Naive thymus-derived CD4-positive, alpha-beta T cell (primary cell): ENCODE results near the gene TIMP1. TPM values are rescaled to one million over a fixed set of nuclear protein-coding genes. Genes with fewer than 3 reads are reported as not detected.
A peak's percentile ranks its signal among the peaks of the same experiment; 100 is the strongest.

Experiments used
- ATAC-seq: fragments of 150-1000 bp; cut with Tn5 transposase; 2 replicates; pipeline ENCODE4 v1.10.0; 2021; ENCODE audit warnings: mild to moderate bottlenecking, moderate library complexity
- CTCF ChIA-PET: fragments of 350-600 bp; sonication (Branson Sonifier 250); formaldehyde crosslinking; loops from one replicate; lab custom pipeline; 2021; ENCODE audit warnings: antibody characterized with exemption; lab: Charles Lee
- POLR2A ChIA-PET: fragments of 350-600 bp; sonication (Branson Sonifier 250); formaldehyde crosslinking; loops from one replicate; lab custom pipeline; 2021; ENCODE audit warnings: antibody characterized with exemption, inconsistent platforms; lab: Charles Lee
- DNase-seq, 9 donors: peaks; one replicate each; pipeline versions ENCODE4 v3.0.0 to v3.0.0-alpha.2; 2020 to 2022; ENCODE audit warnings: mixed read lengths in 1 of 9
- H3K27ac ChIP-seq: one replicate; pipeline ENCODE4 v1.7.0; 2013; ENCODE audit warnings: mild to moderate bottlenecking, low read depth, low read length, moderate library complexity
- H3K27me3 ChIP-seq, 2 donors: one replicate each; pipeline ENCODE4 v1.7.0; 2013; ENCODE audit warnings: low read length in 2 of 2, mild to moderate bottlenecking in 2 of 2, moderate library complexity in 2 of 2; ENCODE audit not compliant: control insufficient read depth in 2 of 2, insufficient read depth in 2 of 2
- H3K36me3 ChIP-seq, 3 experiments: 1 replicate in 2 of 3; 2 replicates in 1 of 3; pipeline ENCODE4 v1.7.0; 2013; ENCODE audit warnings: low read length in 3 of 3, mild to moderate bottlenecking in 3 of 3, moderate library complexity in 1 of 3; ENCODE audit not compliant: insufficient read depth in 3 of 3, control insufficient read depth in 2 of 3
- H3K4me1 ChIP-seq, 2 donors: one replicate each; pipeline ENCODE4 v1.7.0; 2013; ENCODE audit warnings: low read length in 2 of 2, mild to moderate bottlenecking in 2 of 2, moderate library complexity in 1 of 2; ENCODE audit not compliant: control insufficient read depth in 2 of 2, insufficient read depth in 2 of 2
- H3K4me3 ChIP-seq: 2 replicates; pipeline ENCODE4 v1.7.0; 2013; ENCODE audit warnings: mild to moderate bottlenecking, low read length
- H3K9me3 ChIP-seq, 3 experiments: 1 replicate in 2 of 3; 2 replicates in 1 of 3; pipeline ENCODE4 v1.7.0; 2013; ENCODE audit warnings: low read length in 3 of 3; ENCODE audit not compliant: control insufficient read depth in 2 of 3
- H3K27ac Mint-ChIP-seq, 9 donors: one replicate each; pipeline ENCODE4 v1.8.0; 2020 to 2022; ENCODE audit warnings: mixed read lengths in 9 of 9, mild to moderate bottlenecking in 8 of 9, moderate library complexity in 5 of 9, inconsistent platforms in 2 of 9
- H3K27me3 Mint-ChIP-seq, 5 donors: one replicate each; pipeline ENCODE4 v1.8.0; 2021 to 2022; ENCODE audit warnings: mixed read lengths in 5 of 5, mild to moderate bottlenecking in 1 of 5
- H3K36me3 Mint-ChIP-seq, 5 donors: one replicate each; pipeline ENCODE4 v1.8.0; 2020 to 2022; ENCODE audit warnings: mixed read lengths in 5 of 5, mild to moderate bottlenecking in 3 of 5, inconsistent platforms in 1 of 5
- H3K4me1 Mint-ChIP-seq, 7 donors: one replicate each; pipeline ENCODE4 v1.8.0; 2020 to 2022; ENCODE audit warnings: mixed read lengths in 7 of 7, mild to moderate bottlenecking in 3 of 7, inconsistent platforms in 1 of 7
- H3K4me3 Mint-ChIP-seq, 10 donors: one replicate each; pipeline ENCODE4 v1.8.0; 2020 to 2022; ENCODE audit warnings: mild to moderate bottlenecking in 10 of 10, mixed read lengths in 10 of 10, moderate library complexity in 6 of 10, inconsistent platforms in 2 of 10
- H3K9me3 Mint-ChIP-seq, 11 donors: one replicate each; pipeline ENCODE4 v1.8.0; 2020 to 2022; ENCODE audit warnings: mixed read lengths in 11 of 11, mild to moderate bottlenecking in 4 of 11, inconsistent platforms in 1 of 11, moderate library complexity in 1 of 11
- intact Hi-C, 2 donors: fragments of 100-400 bp; cut with micrococcal nuclease; formaldehyde crosslinking; loops; one replicate each; pipeline ENCODE4 v1.15.1; 2023
- polyA plus RNA-seq, 2 donors: library from polyadenylated mRNA; unstranded; fragments of 300-500 nt; fragmentation: Illumina TruSeq; gene quantifications; one replicate each; pipeline ENCODE4 v1.2.3, GENCODE V29; 2021
- total RNA-seq, 6 experiments: library from RNA in 5 of 6; stranded (reverse) in 5 of 6; gene quantifications; 1 replicate in 5 of 6; 2 replicates in 1 of 6; pipeline ENCODE4 v1.2.3 and lab custom pipeline; 2021 to 2026

Gene TIMP1
- total and polyA plus RNA-seq, 7 experiments from 2014 or later, result 47.0 to 117 (median 85.2) TPM

- H3K9me3 Mint-ChIP-seq, result peaks cover 0 to 5% (median 0%) of the 10 kb centered on the region in 11 donors
- CTCF ChIA-PET, result no interaction called here
- intact Hi-C loops, result loop anchor here in 1 of 2 donors (5.0 kb wide), 4 partner anchors 188 to 1333 kb away; partner anchors contain the start of genes PQBP1, TIMM17B and ZNF81
- peak overlapping the region in 9 of 10 donors; percentile 27 to 96 (median 67) for H3K4me3 Mint-ChIP-seq
- Histone ChIP-seq H3K36me3 (peaks cover 8 to 55% (median 40%) of the 10 kb centered on the region in 3 experiments), H3K4me3 (no peak overlapping the region), H3K9me3 (no peaks in the 10 kb centered on the region), H3K4me1 (peaks cover 10 to 18% of the 10 kb centered on the region in 2 donors), H3K27me3 (no peaks in the 10 kb centered on the region), H3K27ac (no peak overlapping the region)
- H3K36me3 Mint-ChIP-seq, result peaks cover 0 to 24% (median 14%) of the 10 kb centered on the region in 5 donors
- H3K27ac Mint-ChIP-seq, result no peak overlapping the region
- DNase-seq, result no peak
- peaks cover 6 to 54% (median 39%) of the 10 kb centered on the region in 7 donors for H3K4me1 Mint-ChIP-seq
- POLR2A ChIA-PET, result interaction anchor here (0.6 kb wide), 1 partner anchor 1141 kb away, joined by 3 read pairs; no protein-coding TSS in a partner anchor
- ATAC-seq, result no peak
- H3K27me3 Mint-ChIP-seq, result no peaks in the 10 kb centered on the region
These were observed 18.4 kb upstream of the TIMP1 start for GRCh38 chrX:47563801-47564315.

- Mint-ChIP-seq H3K4me3 (peak overlapping the region in 8 of 10 donors; percentile 7 to 71 (median 31)), H3K9me3 (peaks cover 0 to 5% (median 0%) of the 10 kb centered on the region in 11 donors), H3K27ac (peak overlapping the region in 1 of 9 donors; percentile 9), H3K36me3 (peaks cover 0 to 24% (median 14%) of the 10 kb centered on the region in 5 donors), H3K4me1 (peaks cover 6 to 54% (median 39%) of the 10 kb centered on the region in 7 donors), H3K27me3 (no peaks in the 10 kb centered on the region)
- peaks cover 10 to 18% of the 10 kb centered on the region in 2 donors for H3K4me1 ChIP-seq
- no peaks in the 10 kb centered on the region for H3K27me3 ChIP-seq
- POLR2A ChIA-PET, result interaction anchor here (1.5 kb wide), 1 partner anchor 31 kb away, joined by 3 read pairs; no protein-coding TSS in a partner anchor
- DNase-seq (no peak), ATAC-seq (no peak)
- intact Hi-C loops, result loop anchor here in 1 of 2 donors (5.0 kb wide), 4 partner anchors 188 to 1333 kb away; partner anchors contain the start of genes PQBP1, TIMM17B and ZNF81
- CTCF ChIA-PET, result no interaction called here
- no peaks in the 10 kb centered on the region for H3K9me3 ChIP-seq
- no peak overlapping the region for H3K27ac ChIP-seq
- H3K36me3 ChIP-seq, result peaks cover 8 to 62% (median 46%) of the 10 kb centered on the region in 3 experiments
- no peak overlapping the region for H3K4me3 ChIP-seq
These were observed 17.7 kb upstream of the TIMP1 start for GRCh38 chrX:47564438-47565085.

GRCh38 chrX:47566841-47567240 is 15.4 kb upstream of the TIMP1 start:
- peaks cover 10 to 18% of the 10 kb centered on the region in 2 donors for H3K4me1 ChIP-seq
- H3K9me3 ChIP-seq, result no peaks in the 10 kb centered on the region
- intact Hi-C loops, result no loop called here
- no peak overlapping the region for H3K4me3 Mint-ChIP-seq
- H3K27me3 ChIP-seq, result no peaks in the 10 kb centered on the region
- peaks cover 0 to 2% (median 0%) of the 10 kb centered on the region in 11 donors for H3K9me3 Mint-ChIP-seq
- no peaks in the 10 kb centered on the region for H3K27me3 Mint-ChIP-seq
- no peak for DNase-seq
- peaks cover 8 to 82% (median 46%) of the 10 kb centered on the region in 3 experiments for H3K36me3 ChIP-seq
- H3K36me3 Mint-ChIP-seq, result peaks cover 0 to 40% (median 21%) of the 10 kb centered on the region in 5 donors
- ChIA-PET POLR2A (no interaction called here), CTCF (no interaction called here)
- H3K4me3 ChIP-seq, result no peak overlapping the region
- no peak for ATAC-seq
- no peak overlapping the region for H3K27ac ChIP-seq
- peaks cover 6 to 38% (median 26%) of the 10 kb centered on the region in 7 donors for H3K4me1 Mint-ChIP-seq
- H3K27ac Mint-ChIP-seq, result peak overlapping the region in 1 of 9 donors; percentile 84

- intact Hi-C loops, result loop anchor here in 1 of 2 donors (1.0 kb wide), 1 partner anchor 14 kb away; the partner anchor contains the start of gene TIMP1
- no peaks in the 10 kb centered on the region for H3K27me3 ChIP-seq
- H3K4me3 Mint-ChIP-seq, result no peak overlapping the region
- peaks cover 0 to 10% of the 10 kb centered on the region in 2 donors for H3K4me1 ChIP-seq
- no peaks in the 10 kb centered on the region for H3K9me3 ChIP-seq
- peaks cover 0 to 44% (median 21%) of the 10 kb centered on the region in 5 donors for H3K36me3 Mint-ChIP-seq
- DNase-seq (peak in 6 of 9 donors; percentile 17 to 50 (median 38)), ATAC-seq (peak; percentile 73)
- ChIA-PET POLR2A (interaction anchor here (1.5 kb wide), 1 partner anchor 13 kb away, joined by 4 read pairs; no protein-coding TSS in a partner anchor), CTCF (interaction anchor here (0.5 to 1.6 kb wide), 4 partner anchors 60 to 193 kb away, joined by 3 to 4 read pairs (median 4); no protein-coding TSS in a partner anchor)
- peaks cover 7 to 31% (median 22%) of the 10 kb centered on the region in 7 donors for H3K4me1 Mint-ChIP-seq
- peaks cover 0 to 4% (median 0%) of the 10 kb centered on the region in 5 donors for H3K27me3 Mint-ChIP-seq
- no peak overlapping the region for H3K27ac ChIP-seq
- H3K9me3 Mint-ChIP-seq, result peaks cover 0 to 2% (median 0%) of the 10 kb centered on the region in 11 donors
- H3K27ac Mint-ChIP-seq, result peak overlapping the region in 1 of 9 donors; percentile 5
- no peak overlapping the region for H3K4me3 ChIP-seq
- H3K36me3 ChIP-seq, result peaks cover 8 to 70% (median 37%) of the 10 kb centered on the region in 3 experiments
These were observed 13.5 kb upstream of the TIMP1 start for GRCh38 chrX:47568656-47569295.

- CTCF ChIA-PET, result no interaction called here
- Mint-ChIP-seq H3K27me3 (peaks cover 0 to 4% (median 0%) of the 10 kb centered on the region in 5 donors), H3K4me3 (no peak overlapping the region), H3K4me1 (peaks cover 7 to 18% (median 16%) of the 10 kb centered on the region in 7 donors), H3K36me3 (peaks cover 0 to 38% (median 16%) of the 10 kb centered on the region in 5 donors), H3K9me3 (peaks cover 0 to 2% (median 0%) of the 10 kb centered on the region in 11 donors), H3K27ac (no peak overlapping the region)
- H3K36me3 ChIP-seq, result peaks cover 0 to 55% (median 31%) of the 10 kb centered on the region in 3 experiments
- intact Hi-C loops, result no loop called here
- no peak overlapping the region for H3K27ac ChIP-seq
- peaks cover 0 to 9% of the 10 kb centered on the region in 2 donors for H3K4me1 ChIP-seq
- ATAC-seq, result no peak
- no peak overlapping the region for H3K4me3 ChIP-seq
- POLR2A ChIA-PET, result interaction anchor here (0.5 kb wide), 1 partner anchor 11 kb away, joined by 3 read pairs; no protein-coding TSS in a partner anchor
- no peaks in the 10 kb centered on the region for H3K9me3 ChIP-seq
- H3K27me3 ChIP-seq, result no peaks in the 10 kb centered on the region
- DNase-seq, result no peak
These were observed 11.4 kb upstream of the TIMP1 start for GRCh38 chrX:47570794-47571193.

- Mint-ChIP-seq H3K4me3 (no peak overlapping the region), H3K36me3 (peaks cover 0 to 35% (median 16%) of the 10 kb centered on the region in 5 donors), H3K4me1 (peaks cover 7 to 18% (median 13%) of the 10 kb centered on the region in 7 donors), H3K27ac (no peak overlapping the region), H3K27me3 (peaks cover 0 to 4% (median 0%) of the 10 kb centered on the region in 5 donors), H3K9me3 (peaks cover 0 to 2% (median 0%) of the 10 kb centered on the region in 11 donors)
- CTCF ChIA-PET, result no interaction called here
- H3K27me3 ChIP-seq, result no peaks in the 10 kb centered on the region
- no peaks in the 10 kb centered on the region for H3K9me3 ChIP-seq
- POLR2A ChIA-PET, result no interaction called here
- no peak overlapping the region for H3K27ac ChIP-seq
- intact Hi-C loops, result no loop called here
- H3K36me3 ChIP-seq, result peaks cover 0 to 54% (median 30%) of the 10 kb centered on the region in 3 experiments
- no peak for ATAC-seq
- no peak for DNase-seq
- H3K4me3 ChIP-seq, result no peak overlapping the region
- H3K4me1 ChIP-seq, result peaks cover 0 to 9% of the 10 kb centered on the region in 2 donors
These were observed 11.0 kb upstream of the TIMP1 start for GRCh38 chrX:47571215-47571614.
